Glomerular visceral epithelial cell (primary cell): ENCODE measurements around the gene IFRD1.
"Not testable (repeated sequence)": the region's sequence is repeated elsewhere in the genome, so short reads cannot be mapped to it uniquely, and the experiment has no call there.

Experiments used
- DNase-seq: peaks from one replicate; pipeline ENCODE4 v3.0.0-alpha.2; 2016; ENCODE audit errors: extremely low spot score

The IFRD1 gene

GRCh38 chr7:112516418-112516817, 66.2 kb downstream of the IFRD1 start:
- not testable (repeated sequence) for DNase-seq

- no peak for DNase-seq
Measured at GRCh38 chr7:112517487-112517886, 67.2 kb downstream of the IFRD1 start.

- DNase-seq = no peak
Measured at GRCh38 chr7:112520787-112521186, 70.5 kb downstream of the IFRD1 start.

GRCh38 chr7:112521942-112522341, 71.7 kb downstream of the IFRD1 start:
- no peak for DNase-seq

- DNase-seq = no peak
Measured at GRCh38 chr7:112523871-112524270, 73.6 kb downstream of the IFRD1 start.
